ENCODE results near the gene ZNF423. TPM values are rescaled to one million over a fixed set of nuclear protein-coding genes. Genes with fewer than 3 reads are reported as not detected.
"Not testable (repeated sequence)": the region's sequence is repeated elsewhere in the genome, so short reads cannot be mapped to it uniquely, and the experiment has no call there.

ZNF423 gene
- total RNA-seq, 1 donor from 2014 or later, result 49.8 TPM

GRCh38 chr16:49875806-49876715 is 20.1 kb upstream of the ZNF423 start:
- DNase-seq (ENCODE audit: low spot score, unreplicated experiment), result no peak

GRCh38 chr16:49874613-49875237 is 18.8 kb upstream of the ZNF423 start:
- Mint-ChIP-seq H3K27me3 (peaks cover 6% of the 10 kb centered on the region), H3K4me3 (ENCODE audit: low read depth) (no peak overlapping the region)

More at GRCh38 chr16:49875806-49876715, 20.1 kb upstream of the ZNF423 start:
- no peaks in the 10 kb centered on the region for H3K36me3 Mint-ChIP-seq (ENCODE audit: insufficient read depth)
- H3K4me1 Mint-ChIP-seq (ENCODE audit: low read depth), result peaks cover 4% of the 10 kb centered on the region
- peak overlapping the region; percentile 59 for H3K4me3 Mint-ChIP-seq (ENCODE audit: low read depth)
- no peaks in the 10 kb centered on the region for H3K9me3 Mint-ChIP-seq (ENCODE audit: low read depth)
- peak overlapping the region; percentile 9 for H3K27ac Mint-ChIP-seq
- H3K27me3 Mint-ChIP-seq, result peaks cover 6% of the 10 kb centered on the region
- no peak for TF ChIP-seq CTCF (IDR thresholded peaks at IDR 0.05; ENCODE audit: unreplicated experiment)

GRCh38 chr16:49871824-49872223 is 15.9 kb upstream of the ZNF423 start:
- H3K9me3 Mint-ChIP-seq (ENCODE audit: low read depth); DNase-seq (ENCODE audit: low spot score, unreplicated experiment); H3K36me3 Mint-ChIP-seq (ENCODE audit: insufficient read depth); H3K4me3 Mint-ChIP-seq (ENCODE audit: low read depth); H3K4me1 Mint-ChIP-seq (ENCODE audit: low read depth); H3K27ac Mint-ChIP-seq: not testable (repeated sequence)
- H3K27me3 Mint-ChIP-seq, result peaks cover 14% of the 10 kb centered on the region

More at GRCh38 chr16:49874613-49875237, 18.8 kb upstream of the ZNF423 start:
- DNase-seq (ENCODE audit: low spot score, unreplicated experiment), result no peak
- H3K9me3 Mint-ChIP-seq (ENCODE audit: low read depth), result no peaks in the 10 kb centered on the region
- no peak overlapping the region for H3K27ac Mint-ChIP-seq
- H3K36me3 Mint-ChIP-seq (ENCODE audit: insufficient read depth), result no peaks in the 10 kb centered on the region
- TF ChIP-seq CTCF (IDR thresholded peaks at IDR 0.05; ENCODE audit: unreplicated experiment), result no peak
- H3K4me1 Mint-ChIP-seq (ENCODE audit: low read depth), result peaks cover 4% of the 10 kb centered on the region

- peaks cover 3% of the 10 kb centered on the region for H3K4me1 Mint-ChIP-seq (ENCODE audit: low read depth)
- H3K4me3 Mint-ChIP-seq (ENCODE audit: low read depth), result no peak overlapping the region
- no peak for DNase-seq (ENCODE audit: low spot score, unreplicated experiment)
- H3K27me3 Mint-ChIP-seq, result peaks cover 8% of the 10 kb centered on the region
- TF ChIP-seq CTCF (IDR thresholded peaks at IDR 0.05; ENCODE audit: unreplicated experiment), result no peak
- H3K27ac Mint-ChIP-seq, result no peak overlapping the region
- H3K36me3 Mint-ChIP-seq (ENCODE audit: insufficient read depth), result no peaks in the 10 kb centered on the region
- no peaks in the 10 kb centered on the region for H3K9me3 Mint-ChIP-seq (ENCODE audit: low read depth)
Measured at GRCh38 chr16:49869731-49870130, 13.8 kb upstream of the ZNF423 start.

GRCh38 chr16:49867796-49868668 is 12.1 kb upstream of the ZNF423 start:
- no peak overlapping the region for H3K4me3 Mint-ChIP-seq (ENCODE audit: low read depth)
- peaks cover 3% of the 10 kb centered on the region for H3K4me1 Mint-ChIP-seq (ENCODE audit: low read depth)
- DNase-seq (ENCODE audit: low spot score, unreplicated experiment), result no peak
- H3K27me3 Mint-ChIP-seq, result peaks cover 13% of the 10 kb centered on the region
- no peaks in the 10 kb centered on the region for H3K9me3 Mint-ChIP-seq (ENCODE audit: low read depth)
- H3K36me3 Mint-ChIP-seq (ENCODE audit: insufficient read depth), result no peaks in the 10 kb centered on the region
- TF ChIP-seq CTCF (IDR thresholded peaks at IDR 0.05; ENCODE audit: unreplicated experiment), result no peak
- H3K27ac Mint-ChIP-seq, result no peak overlapping the region
